GM12872 (cell line): ENCODE results near the gene GRIN2A.

ENCODE experiments used
- CTCF ChIP-seq: IDR thresholded peaks from 3 replicates; pipeline ENCODE4 v1.5.1; 2011; ENCODE audit warnings: low read depth, mild to moderate bottlenecking, low read length, moderate library complexity; ENCODE audit not compliant: insufficient read depth

The GRIN2A gene

GRCh38 chr16:10205688-10206087, 23.5 kb upstream of the GRIN2A start:
- TF ChIP-seq CTCF, result no peak

GRCh38 chr16:10202649-10203048, 20.4 kb upstream of the GRIN2A start:
- TF ChIP-seq CTCF, result peak; percentile 23; the same call in 1 of the 3 replicates

- TF ChIP-seq CTCF, result no peak
These were observed 18.7 kb upstream of the GRIN2A start for GRCh38 chr16:10200637-10201586.

- TF ChIP-seq CTCF, result no peak
These were observed 14.8 kb upstream of the GRIN2A start for GRCh38 chr16:10196999-10197398.

GRCh38 chr16:10191096-10191495, 8.9 kb upstream of the GRIN2A start:
- no peak for TF ChIP-seq CTCF

- no peak for TF ChIP-seq CTCF
These were observed 7.7 kb upstream of the GRIN2A start for GRCh38 chr16:10189861-10190390.

GRCh38 chr16:10188236-10188635, 6.0 kb upstream of the GRIN2A start:
- TF ChIP-seq CTCF, result no peak
